Activated naive CD8-positive, alpha-beta T cell treated with anti-CD3 and anti-CD28 coated beads, Interleukin-2, amount 50 U/mL, for 16 hours (primary cell): ENCODE measurements around the gene RETREG1.
"Not testable (repeated sequence)": the region's sequence is repeated elsewhere in the genome, so short reads cannot be mapped to it uniquely, and the experiment has no call there.

Experiments used
- DNase-seq: peaks from one replicate; pipeline ENCODE4 v3.0.0-alpha.2; 2020; ENCODE audit warnings: low read depth, low spot score

RETREG1 gene

DNA sequence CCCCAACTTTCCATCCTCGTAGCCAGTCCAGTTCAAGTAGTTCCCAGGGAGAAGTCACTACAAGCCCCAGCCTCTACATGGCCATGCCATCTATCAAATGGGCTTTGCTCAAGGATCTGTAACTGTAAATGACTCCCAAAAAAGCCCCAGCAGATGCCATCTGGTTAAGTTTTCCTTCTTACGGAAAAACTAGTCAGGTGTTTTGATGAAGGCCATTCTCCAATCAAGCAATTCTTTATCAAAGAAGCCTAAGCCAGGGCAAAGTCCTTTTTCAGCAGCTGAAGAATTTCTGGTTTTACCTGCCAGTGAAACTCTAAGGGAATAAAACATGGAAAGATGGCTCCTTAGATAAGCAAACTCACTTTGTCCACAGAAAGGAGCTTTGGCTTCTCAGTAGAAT is 129.3 kb downstream of the RETREG1 start:
- no peak for DNase-seq

DNA sequence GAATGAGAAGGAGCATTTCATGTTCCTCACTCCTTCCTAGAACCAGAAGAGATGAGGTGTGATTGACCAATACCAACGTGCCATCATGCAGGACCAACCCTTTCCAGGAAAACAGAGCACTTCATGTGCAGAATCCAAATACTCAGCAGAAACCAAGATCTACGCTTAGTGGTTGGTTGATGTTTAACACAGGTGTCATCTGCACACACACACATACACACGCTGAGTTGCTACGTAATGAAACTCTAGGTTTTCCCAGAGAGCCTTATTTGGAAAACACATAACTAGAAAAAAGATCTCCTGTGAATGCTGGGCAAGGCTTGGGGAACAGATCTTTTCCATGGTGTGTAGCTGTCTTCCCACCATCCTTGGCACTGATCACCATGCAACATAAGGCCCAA is 130.1 kb downstream of the RETREG1 start:
- no peak for DNase-seq

- no peak for DNase-seq
Observed at GRCh38 chr5:16485656-16486055, 131.1 kb downstream of the RETREG1 start.

DNA sequence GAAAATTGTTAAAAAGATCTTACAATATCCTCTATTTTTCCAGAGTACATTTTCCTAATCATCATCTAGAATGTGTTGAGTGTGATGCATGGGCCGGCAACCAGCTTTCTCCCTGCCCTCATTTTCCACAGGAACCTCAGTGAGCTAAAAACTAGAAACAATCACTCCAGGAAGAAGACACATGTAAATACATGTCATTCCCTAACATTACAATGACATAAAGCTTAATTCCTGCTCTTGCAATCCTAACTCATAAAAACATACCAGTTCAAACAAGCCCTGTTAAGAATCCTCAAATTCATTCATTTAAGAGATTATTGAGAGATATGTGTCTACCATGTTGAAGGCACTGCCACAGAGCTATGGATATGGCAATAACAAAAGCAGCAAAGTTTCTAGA is 132.7 kb downstream of the RETREG1 start:
- DNase-seq, result no peak

DNA sequence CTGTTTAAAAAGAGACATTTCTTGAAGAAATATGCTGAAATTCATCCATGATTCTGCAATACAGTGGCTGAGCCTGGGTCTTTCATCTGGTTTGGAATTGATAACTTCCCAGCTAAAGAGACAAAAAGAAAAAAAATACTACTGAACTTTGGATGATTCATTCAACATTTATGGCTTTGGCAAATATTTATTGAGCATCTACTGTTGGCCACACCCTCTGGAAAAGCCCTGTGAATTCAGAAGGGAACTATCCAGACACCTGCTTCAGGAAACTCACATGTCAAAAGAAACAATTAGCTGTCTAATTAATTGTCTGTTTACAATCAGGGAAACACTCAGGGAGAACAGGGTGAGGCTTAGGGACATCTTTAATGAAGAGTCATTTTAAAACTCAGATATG is 133.4 kb downstream of the RETREG1 start:
- DNase-seq, result no peak

DNA sequence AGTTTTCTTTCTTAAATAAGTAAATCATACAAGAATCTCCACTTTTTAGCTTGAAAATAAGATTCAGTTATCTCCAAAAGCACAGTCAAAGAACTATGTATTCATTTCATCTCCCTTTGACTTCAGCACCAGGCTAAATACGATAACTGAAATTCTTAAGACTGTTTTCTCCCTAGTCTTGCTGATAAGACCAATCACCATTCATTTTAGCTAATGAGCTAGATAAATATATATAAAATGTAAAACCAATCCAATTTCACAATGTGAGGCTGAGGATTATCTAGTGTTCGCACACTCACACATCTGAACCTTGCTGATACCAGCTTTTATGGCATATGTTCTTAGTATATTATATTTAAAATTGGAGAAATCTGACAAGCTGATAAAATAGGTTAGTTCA is 133.9 kb downstream of the RETREG1 start:
- no peak for DNase-seq

DNA sequence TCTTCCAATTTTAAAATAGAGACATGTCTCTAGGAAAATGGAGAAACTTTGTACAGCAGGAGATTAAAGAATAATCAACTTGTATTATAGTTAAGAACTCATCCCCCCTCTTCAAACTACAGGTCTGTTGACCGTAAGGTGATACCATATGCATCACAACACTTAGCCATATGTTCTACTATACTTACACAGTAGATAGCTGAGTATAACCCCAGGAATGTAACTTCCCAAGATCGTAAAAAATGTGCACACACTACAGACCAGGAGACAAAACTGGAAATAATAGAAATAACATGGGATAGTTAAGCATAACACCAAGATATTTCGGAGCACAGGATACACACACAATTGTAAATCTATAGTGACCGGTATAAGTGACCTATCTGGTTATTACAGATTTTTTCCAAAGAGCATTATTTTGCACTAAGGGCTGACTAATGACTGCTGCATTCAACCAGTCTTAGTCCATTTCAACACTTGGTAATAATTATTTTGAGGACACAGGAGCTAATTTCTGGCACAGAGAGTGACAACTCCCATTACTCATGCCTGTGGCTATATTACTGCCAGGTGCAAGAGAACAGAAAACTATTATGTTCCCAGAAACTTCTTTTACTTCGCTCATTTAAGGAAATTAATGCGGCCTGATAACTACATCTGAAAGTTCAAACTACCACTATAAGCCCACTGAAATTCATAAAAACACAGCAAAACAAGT is 135.8 kb downstream of the RETREG1 start:
- DNase-seq, result no peak

DNA sequence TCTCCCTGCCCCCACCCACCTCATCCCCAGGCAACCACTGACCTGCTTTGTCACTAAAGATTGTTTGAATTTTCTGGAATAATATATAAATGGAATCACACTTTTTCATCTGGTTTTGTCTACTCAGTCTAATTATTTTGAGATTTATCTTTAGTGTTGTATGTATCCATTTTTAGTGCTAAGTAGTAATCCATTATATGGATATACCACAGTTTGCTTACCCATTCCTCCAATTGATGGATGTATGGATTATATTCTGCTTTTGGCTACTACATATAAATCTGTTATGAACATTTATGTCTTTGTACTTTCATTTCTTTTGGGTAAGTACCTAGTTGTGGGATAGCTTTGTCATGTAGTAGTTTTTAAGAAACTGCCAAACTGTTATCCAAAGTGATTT is 136.7 kb downstream of the RETREG1 start:
- DNase-seq, result no peak

- DNase-seq, result no peak
Observed at GRCh38 chr5:16477541-16477940, 139.3 kb downstream of the RETREG1 start.

GRCh38 chr5:16476417-16476816 is 140.4 kb downstream of the RETREG1 start:
- not testable (repeated sequence) for DNase-seq

- no peak for DNase-seq
Observed at GRCh38 chr5:16471387-16471786, 145.4 kb downstream of the RETREG1 start.

- DNase-seq, result no peak
Observed at GRCh38 chr5:16467363-16468219, 149.2 kb downstream of the RETREG1 start.

GRCh38 chr5:16465544-16466432 is 151.0 kb downstream of the RETREG1 start, which contains the start of gene ZNF622:
TSS of gene ZNF622 (minus strand) at chr5:16465800. CDS start at chr5:16465665, 135 bp downstream.
- peak; percentile 75 for DNase-seq

GRCh38 chr5:16464664-16465543 is 151.9 kb downstream of the RETREG1 start:
- DNase-seq, result no peak

GRCh38 chr5:16464231-16464630 is 152.6 kb downstream of the RETREG1 start:
- no peak for DNase-seq

DNA sequence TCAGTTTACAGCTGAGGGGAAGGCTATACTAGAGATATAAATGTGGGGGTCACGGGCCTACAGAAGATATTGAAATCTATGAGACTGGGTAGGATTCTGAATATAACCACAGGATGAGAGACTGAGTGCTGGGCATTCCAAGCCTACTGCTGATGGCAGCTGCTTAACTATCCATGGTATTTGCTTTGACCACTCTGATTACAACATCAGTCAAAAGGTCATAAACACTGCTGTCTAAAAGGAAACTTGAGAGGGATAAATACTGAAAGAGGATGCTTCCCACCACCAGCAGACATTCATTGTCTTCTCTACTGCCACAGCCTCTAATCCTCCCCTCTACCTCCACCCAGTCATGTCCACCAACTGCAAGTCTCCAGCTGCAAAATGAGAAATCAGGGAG is 155.0 kb downstream of the RETREG1 start:
- DNase-seq, result no peak

DNA sequence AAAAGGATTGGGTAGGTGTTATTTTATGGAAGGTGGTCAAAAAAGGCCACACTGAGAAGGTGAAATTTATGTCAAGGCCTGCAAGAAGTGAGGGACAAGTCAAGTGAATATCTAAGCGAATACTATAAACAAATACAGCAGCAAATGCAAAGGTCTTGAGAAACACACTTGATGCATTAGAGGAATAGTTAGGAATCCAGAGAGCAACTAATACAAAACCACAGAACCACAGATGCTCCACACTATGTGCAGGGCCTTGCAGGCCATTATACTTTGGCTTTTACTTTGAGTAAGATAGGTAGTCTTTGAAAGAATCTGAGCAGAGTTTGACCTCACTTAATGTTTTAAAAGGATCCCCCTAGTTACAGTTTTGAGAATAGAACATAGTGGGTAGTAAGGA is 155.8 kb downstream of the RETREG1 start:
- DNase-seq, result no peak

DNA sequence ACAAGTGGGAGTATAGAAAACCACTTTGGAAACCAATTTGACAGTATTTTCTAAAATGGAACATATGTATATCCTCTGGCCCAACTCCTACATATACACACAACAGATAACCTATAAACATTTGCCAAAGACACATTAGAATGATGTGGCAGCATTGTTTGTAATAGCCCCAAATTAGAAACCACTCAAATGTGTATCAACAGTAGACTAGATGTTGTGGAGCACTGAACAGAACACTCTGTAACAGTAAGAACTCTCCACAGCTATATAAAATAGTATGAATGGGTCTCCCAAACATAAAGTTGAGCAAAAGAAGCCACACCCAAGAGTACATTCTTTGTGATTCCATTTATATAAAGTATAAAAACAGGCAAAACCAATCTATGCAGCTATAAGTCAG is 157.3 kb downstream of the RETREG1 start:
- no peak for DNase-seq

DNA sequence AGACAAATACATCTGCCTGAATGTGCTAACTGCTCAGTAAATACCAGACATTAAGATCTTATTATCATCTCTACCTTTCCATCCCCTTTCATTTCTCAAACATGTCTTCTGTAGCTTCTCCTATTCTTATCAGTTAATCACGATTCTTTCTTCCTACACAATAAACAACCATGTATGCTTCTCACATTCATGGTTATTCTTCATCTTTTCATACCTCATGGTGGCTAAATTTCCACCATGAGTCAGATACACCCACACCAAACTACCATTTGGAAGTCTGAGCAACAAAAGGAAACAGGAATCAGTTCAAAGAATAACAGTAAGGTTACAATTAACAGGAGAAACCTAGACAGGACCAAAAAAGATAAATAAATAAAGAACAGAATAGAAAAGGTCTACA is 158.9 kb downstream of the RETREG1 start:
- no peak for DNase-seq

- DNase-seq, result no peak
Observed at GRCh38 chr5:16457451-16457850, 159.3 kb downstream of the RETREG1 start.
